ENCODE measurements around the gene GIGYF2.

GIGYF2 gene

DNA sequence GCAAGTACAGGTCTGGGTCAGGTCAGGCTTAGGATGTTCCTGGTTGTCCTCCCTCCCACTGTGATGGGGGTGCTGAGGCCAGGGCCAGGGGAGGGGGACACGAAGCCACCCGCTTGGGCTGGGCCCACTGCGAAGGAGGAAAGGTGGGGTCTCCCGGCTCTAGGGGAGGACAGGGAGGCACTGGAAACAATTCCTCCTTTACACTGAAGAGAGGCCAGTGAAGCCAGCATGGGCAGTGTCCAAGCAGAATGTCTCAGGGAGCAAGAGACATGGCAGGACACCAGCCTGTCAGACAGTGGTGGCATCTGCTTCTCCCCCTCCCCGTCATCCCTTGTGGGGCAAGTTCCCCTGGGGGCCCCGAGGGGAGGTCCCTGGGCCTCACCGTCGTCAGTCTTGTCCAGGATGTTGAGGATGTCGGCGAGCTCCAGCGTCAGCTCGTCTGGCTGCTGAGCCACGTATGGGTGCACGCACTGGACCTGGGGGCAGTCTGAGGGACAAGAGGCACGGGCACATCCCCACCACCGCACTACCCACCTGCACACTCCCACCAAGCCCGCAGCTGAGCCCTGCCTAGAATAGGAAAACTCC lies 183.7 kb downstream of the GIGYF2 start:
- TF ChIP-seq, protein P1, sequence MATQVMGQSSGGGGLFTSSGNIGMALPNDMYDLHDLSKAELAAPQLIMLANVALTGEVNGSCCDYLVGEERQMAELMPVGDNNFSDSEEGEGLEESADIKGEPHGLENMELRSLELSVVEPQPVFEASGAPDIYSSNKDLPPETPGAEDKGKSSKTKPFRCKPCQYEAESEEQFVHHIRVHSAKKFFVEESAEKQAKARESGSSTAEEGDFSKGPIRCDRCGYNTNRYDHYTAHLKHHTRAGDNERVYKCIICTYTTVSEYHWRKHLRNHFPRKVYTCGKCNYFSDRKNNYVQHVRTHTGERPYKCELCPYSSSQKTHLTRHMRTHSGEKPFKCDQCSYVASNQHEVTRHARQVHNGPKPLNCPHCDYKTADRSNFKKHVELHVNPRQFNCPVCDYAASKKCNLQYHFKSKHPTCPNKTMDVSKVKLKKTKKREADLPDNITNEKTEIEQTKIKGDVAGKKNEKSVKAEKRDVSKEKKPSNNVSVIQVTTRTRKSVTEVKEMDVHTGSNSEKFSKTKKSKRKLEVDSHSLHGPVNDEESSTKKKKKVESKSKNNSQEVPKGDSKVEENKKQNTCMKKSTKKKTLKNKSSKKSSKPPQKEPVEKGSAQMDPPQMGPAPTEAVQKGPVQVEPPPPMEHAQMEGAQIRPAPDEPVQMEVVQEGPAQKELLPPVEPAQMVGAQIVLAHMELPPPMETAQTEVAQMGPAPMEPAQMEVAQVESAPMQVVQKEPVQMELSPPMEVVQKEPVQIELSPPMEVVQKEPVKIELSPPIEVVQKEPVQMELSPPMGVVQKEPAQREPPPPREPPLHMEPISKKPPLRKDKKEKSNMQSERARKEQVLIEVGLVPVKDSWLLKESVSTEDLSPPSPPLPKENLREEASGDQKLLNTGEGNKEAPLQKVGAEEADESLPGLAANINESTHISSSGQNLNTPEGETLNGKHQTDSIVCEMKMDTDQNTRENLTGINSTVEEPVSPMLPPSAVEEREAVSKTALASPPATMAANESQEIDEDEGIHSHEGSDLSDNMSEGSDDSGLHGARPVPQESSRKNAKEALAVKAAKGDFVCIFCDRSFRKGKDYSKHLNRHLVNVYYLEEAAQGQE (IDR thresholded peaks at IDR 0.05; ENCODE audit: insufficient read depth in 1 of 2, low read depth in 2 of 2, low read length in 2 of 2): no peak
- TF ChIP-seq TAF1 (IDR thresholded peaks at IDR 0.05; ENCODE audit: borderline replicate concordance, insufficient read depth, low read length) (no peak), SIN3A (IDR thresholded peaks at IDR 0.05; ENCODE audit: borderline replicate concordance, insufficient read depth, low read length) (no peak), FOXP2 (optimal IDR thresholded peaks at IDR 0.05; ENCODE audit: borderline replicate concordance, extremely low read depth, extremely low read length, insufficient read depth) (no peak), POLR2AphosphoS5 (IDR thresholded peaks at IDR 0.05; ENCODE audit: low read depth, low read length) (no peak)

DNA sequence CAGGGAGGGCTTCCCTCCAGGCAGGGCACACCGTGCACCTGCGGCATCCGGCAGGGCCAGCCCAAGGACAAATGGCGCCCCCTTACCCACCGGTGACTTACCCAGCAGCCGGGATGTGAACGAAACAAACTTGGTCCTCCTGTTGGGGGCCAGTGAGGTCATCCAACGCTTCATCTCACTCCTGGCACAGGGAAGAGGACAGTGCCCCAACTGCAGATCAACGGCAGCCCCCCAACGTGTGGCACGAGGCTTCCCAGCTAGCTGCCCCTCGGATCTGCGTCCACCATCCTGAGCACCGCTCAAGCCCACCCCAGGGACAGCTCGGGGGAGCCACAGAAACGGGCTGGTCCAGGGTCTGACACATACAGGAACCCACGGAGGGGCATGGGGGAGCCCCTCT lies 185.0 kb downstream of the GIGYF2 start:
- TF ChIP-seq TAF1 (IDR thresholded peaks at IDR 0.05; ENCODE audit: borderline replicate concordance, insufficient read depth, low read length): no peak
- TF ChIP-seq, protein P1 (IDR thresholded peaks at IDR 0.05; ENCODE audit: insufficient read depth in 1 of 2, low read depth in 2 of 2, low read length in 2 of 2): no peak
- no peak for TF ChIP-seq FOXP2 (optimal IDR thresholded peaks at IDR 0.05; ENCODE audit: borderline replicate concordance, extremely low read depth, extremely low read length, insufficient read depth)
- no peak for TF ChIP-seq POLR2AphosphoS5 (IDR thresholded peaks at IDR 0.05; ENCODE audit: low read depth, low read length)
- no peak for TF ChIP-seq SIN3A (IDR thresholded peaks at IDR 0.05; ENCODE audit: borderline replicate concordance, insufficient read depth, low read length)

DNA sequence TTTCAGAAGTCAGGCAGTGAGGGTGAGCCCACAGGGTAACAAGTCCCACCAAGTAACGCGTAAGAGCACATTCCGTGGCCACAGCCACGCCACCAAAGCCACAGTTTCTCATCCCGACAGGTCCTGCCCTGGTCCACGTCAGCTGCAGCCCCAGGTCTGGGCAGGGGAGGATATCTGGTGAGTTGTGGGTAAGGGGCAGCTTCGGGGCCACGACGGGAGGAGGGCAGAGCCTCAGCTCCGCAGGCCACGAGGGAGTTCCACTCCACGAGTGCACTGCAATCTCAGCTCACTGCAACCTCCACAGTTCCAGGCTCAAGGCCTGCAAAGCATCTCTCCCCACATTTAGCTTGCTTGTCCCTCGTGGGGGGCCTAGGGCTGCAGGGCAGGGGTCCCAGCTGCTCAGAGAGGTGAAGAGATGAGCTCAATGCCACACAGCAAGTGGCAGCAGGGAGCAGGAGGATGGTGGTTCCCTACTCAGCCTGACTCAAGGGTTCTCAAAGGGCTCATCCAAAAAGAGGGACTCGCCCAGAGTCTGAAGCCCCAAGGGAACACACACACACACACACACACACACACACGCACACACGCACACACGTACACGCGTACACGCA lies 185.5 kb downstream of the GIGYF2 start:
- TF ChIP-seq FOXP2 (optimal IDR thresholded peaks at IDR 0.05; ENCODE audit: borderline replicate concordance, extremely low read depth, extremely low read length, insufficient read depth) (no peak), TAF1 (IDR thresholded peaks at IDR 0.05; ENCODE audit: borderline replicate concordance, insufficient read depth, low read length) (no peak)
- TF ChIP-seq, protein P1 (IDR thresholded peaks at IDR 0.05; ENCODE audit: insufficient read depth in 1 of 2, low read depth in 2 of 2, low read length in 2 of 2): no peak

DNA sequence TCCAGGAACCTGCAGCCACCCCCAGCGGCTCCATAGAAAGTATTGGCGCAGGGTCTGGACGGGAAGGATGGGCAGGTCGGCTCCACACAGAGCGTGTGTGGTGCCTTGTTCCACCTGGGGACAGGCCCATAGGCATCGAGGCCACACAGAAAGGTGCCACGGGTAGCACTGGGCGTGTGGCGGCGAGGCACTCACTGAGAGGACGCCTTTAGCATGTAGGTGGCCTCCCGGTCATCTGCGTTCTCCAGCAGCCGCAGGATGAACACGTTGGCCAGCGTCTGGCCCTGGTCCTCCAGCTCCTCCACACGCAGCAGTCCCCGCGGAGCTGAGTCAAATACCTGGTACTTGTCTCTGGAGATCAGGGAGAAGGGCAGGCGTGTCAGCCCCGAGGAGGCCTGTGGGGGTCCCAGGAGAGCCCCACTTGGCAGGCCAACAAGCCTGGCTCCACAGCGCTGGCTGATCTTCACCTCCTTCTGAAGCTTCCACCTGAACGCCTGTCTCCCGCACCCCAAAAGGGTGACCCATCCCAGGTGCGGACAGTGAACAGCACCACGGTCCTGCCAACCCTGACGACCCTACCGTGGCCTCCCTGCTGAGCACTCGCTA lies 186.1 kb downstream of the GIGYF2 start:
- TF ChIP-seq TAF1 (IDR thresholded peaks at IDR 0.05; ENCODE audit: borderline replicate concordance, insufficient read depth, low read length): no peak
- no peak for TF ChIP-seq POLR2AphosphoS5 (IDR thresholded peaks at IDR 0.05; ENCODE audit: low read depth, low read length)
- no peak for TF ChIP-seq SIN3A (IDR thresholded peaks at IDR 0.05; ENCODE audit: borderline replicate concordance, insufficient read depth, low read length)
- TF ChIP-seq, protein P1 (IDR thresholded peaks at IDR 0.05; ENCODE audit: insufficient read depth in 1 of 2, low read depth in 2 of 2, low read length in 2 of 2): no peak
- TF ChIP-seq FOXP2 (optimal IDR thresholded peaks at IDR 0.05; ENCODE audit: borderline replicate concordance, extremely low read depth, extremely low read length, insufficient read depth): no peak

All from PFSK-1 (cell line).